Adrenal gland (tissue), 5 donors: ENCODE results near the gene TBCEL.

Source experiments
- POLR2A ChIP-seq, 2 donors: fragments of 450-650 bp; IDR thresholded peaks; one replicate each; pipeline ENCODE4 v1.6.1; 2017; ENCODE audit warnings: antibody characterized with exemption in 2 of 2, mild to moderate bottlenecking in 2 of 2, moderate library complexity in 1 of 2
- TF ChIP-seq, protein P1 (sequence below), 6 experiments: fragments of 450-650 bp in 4 of 6; fragments of 200-600 bp in 2 of 6; sonication (generic) in 1 of 6; IDR thresholded peaks; 1 replicate in 5 of 6; 2 replicates in 1 of 6; pipeline versions ENCODE4 v1.5.1 to v1.8.0; 2016 to 2021; ENCODE audit warnings: antibody characterized with exemption in 6 of 6, mild to moderate bottlenecking in 2 of 6, moderate library complexity in 1 of 6
- donor health status: DM: no; HTN: no; CAD: no.

DNA sequence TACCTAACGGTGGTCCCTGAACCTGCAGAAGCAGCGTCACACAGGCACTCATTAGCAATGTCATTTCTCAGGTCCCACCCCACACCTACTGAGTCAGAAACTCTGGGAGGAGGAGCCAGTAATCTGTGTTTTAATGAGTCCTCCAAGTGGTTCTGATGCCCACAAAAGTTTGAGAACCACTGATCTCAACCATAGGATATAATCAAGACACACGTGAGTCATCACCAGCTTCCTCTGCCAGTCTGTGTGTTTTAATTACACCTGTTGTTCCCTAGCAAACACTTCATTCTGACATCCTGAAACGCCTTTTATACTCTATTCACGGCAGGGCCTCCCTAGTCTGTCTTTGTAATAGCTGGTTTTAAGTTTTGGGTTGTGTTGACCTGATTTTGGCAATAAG lies 82.9 kb downstream of the TBCEL start:
- TF ChIP-seq, protein P1, sequence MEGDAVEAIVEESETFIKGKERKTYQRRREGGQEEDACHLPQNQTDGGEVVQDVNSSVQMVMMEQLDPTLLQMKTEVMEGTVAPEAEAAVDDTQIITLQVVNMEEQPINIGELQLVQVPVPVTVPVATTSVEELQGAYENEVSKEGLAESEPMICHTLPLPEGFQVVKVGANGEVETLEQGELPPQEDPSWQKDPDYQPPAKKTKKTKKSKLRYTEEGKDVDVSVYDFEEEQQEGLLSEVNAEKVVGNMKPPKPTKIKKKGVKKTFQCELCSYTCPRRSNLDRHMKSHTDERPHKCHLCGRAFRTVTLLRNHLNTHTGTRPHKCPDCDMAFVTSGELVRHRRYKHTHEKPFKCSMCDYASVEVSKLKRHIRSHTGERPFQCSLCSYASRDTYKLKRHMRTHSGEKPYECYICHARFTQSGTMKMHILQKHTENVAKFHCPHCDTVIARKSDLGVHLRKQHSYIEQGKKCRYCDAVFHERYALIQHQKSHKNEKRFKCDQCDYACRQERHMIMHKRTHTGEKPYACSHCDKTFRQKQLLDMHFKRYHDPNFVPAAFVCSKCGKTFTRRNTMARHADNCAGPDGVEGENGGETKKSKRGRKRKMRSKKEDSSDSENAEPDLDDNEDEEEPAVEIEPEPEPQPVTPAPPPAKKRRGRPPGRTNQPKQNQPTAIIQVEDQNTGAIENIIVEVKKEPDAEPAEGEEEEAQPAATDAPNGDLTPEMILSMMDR (IDR thresholded peaks at IDR 0.05), result no peak
- TF ChIP-seq POLR2A (IDR thresholded peaks at IDR 0.05), result no peak
